Right cardiac atrium (tissue), 5 donors: ENCODE results near the gene SOCS6. TPM values are rescaled to one million over a fixed set of nuclear protein-coding genes. Genes with fewer than 3 reads are reported as not detected.
A peak's percentile ranks its signal among the peaks of the same experiment; 100 is the strongest.
"Not testable (repeated sequence)": the region's sequence is repeated elsewhere in the genome, so short reads cannot be mapped to it uniquely, and the experiment has no call there.

ENCODE experiments used
- ATAC-seq, 2 donors: fragments of 200-7000 bp; cut with Tn5 transposase; one replicate each; pipeline versions ENCODE4 v1.8.0 to v1.9.1; 2020; ENCODE audit warnings: moderate library complexity in 2 of 2, mild to moderate bottlenecking in 1 of 2
- DNase-seq, 3 donors: peaks; one replicate each; pipeline ENCODE4 v3.0.0-alpha.2; 2020
- H3K27ac ChIP-seq: one replicate; pipeline ENCODE4 v1.5.1; 2013; ENCODE audit warnings: mild to moderate bottlenecking, low read length, control low read depth, moderate library complexity
- H3K27me3 ChIP-seq: one replicate; pipeline ENCODE4 v1.6.1; 2013; ENCODE audit not compliant: control insufficient read depth, insufficient read depth
- H3K4me1 ChIP-seq: one replicate; pipeline ENCODE4 v1.6.1; 2013; ENCODE audit warnings: low read length; ENCODE audit not compliant: control insufficient read depth, insufficient read depth
- H3K4me3 ChIP-seq: one replicate; pipeline ENCODE4 v1.5.1; 2013; ENCODE audit warnings: low read length, control low read depth
- H3K9me3 ChIP-seq: one replicate; pipeline ENCODE4 v1.6.1; 2013; ENCODE audit warnings: low read length; ENCODE audit not compliant: control insufficient read depth
- WGBS: extraction: QIAGEN DNeasy Blood & Tissue Kit; methylation state at CpG from one replicate; pipeline ENCODE4 v1.1.7; 2013; 5-methylcytosine and 5-hydroxymethylcytosine counted together
- intact Hi-C, 4 donors: fragments of 100-400 bp; cut with DNase I; formaldehyde crosslinking; loops; one replicate each; pipeline versions ENCODE4 v1.11.0 to v1.14.0; 2022 to 2023
- polyA plus RNA-seq: library from polyadenylated mRNA; stranded (reverse); fragments of 200-250 nt; gene quantifications from one replicate; pipeline ENCODE4 v1.2.3, GENCODE V29; 2013
- total RNA-seq, 4 donors: library from RNA; stranded (reverse); fragmentation: NEBNext Ultra II Directional; extraction: Animal tissue kit (Norgen Biotek cat#: 25700); gene quantifications; one replicate each; pipeline ENCODE4 v1.2.1, GENCODE V29; 2021
- donor health status: healthy with polysubstance abuse.
- donor health status: DM: no; HTN: yes; CAD: no.
- donor health status: DM: no; HTN: no; CAD: no.
- donor health status: DM: no; HTN: yes; CAD: no; lungs with severe emphysema.
- donor health status: DM: yes; HTN: yes; CAD: no.

The SOCS6 gene
- total and polyA plus RNA-seq, 5 donors, result 7.8 to 22.8 (median 18.8) TPM

- Histone ChIP-seq H3K9me3 (no peaks in the 10 kb centered on the region), H3K4me1 (no peaks in the 10 kb centered on the region), H3K4me3 (no peak overlapping the region), H3K27ac (no peak overlapping the region), H3K27me3 (no peaks in the 10 kb centered on the region)
- no peak for ATAC-seq
- 82% methylated on average over 5 of the region's 5 CpGs for WGBS
- DNase-seq, result no peak
- intact Hi-C loops, result no loop called here
Observed at GRCh38 chr18:70335892-70336726, 47.3 kb downstream of the SOCS6 start.

- Histone ChIP-seq H3K27me3 (no peaks in the 10 kb centered on the region), H3K27ac (no peak overlapping the region), H3K4me1 (no peaks in the 10 kb centered on the region), H3K4me3 (no peak overlapping the region), H3K9me3 (no peaks in the 10 kb centered on the region)
- ATAC-seq (peak; percentile 79 to 84), DNase-seq (peak in 1 of 3 donors; percentile 19)
- 76% methylated on average over 4 of the region's 4 CpGs for WGBS
- intact Hi-C loops, result no loop called here
Observed at GRCh38 chr18:70337139-70337972, 48.5 kb downstream of the SOCS6 start.

- ATAC-seq, result no peak
- Histone ChIP-seq H3K27ac (no peak overlapping the region), H3K4me1 (no peaks in the 10 kb centered on the region), H3K27me3 (no peaks in the 10 kb centered on the region), H3K4me3 (no peak overlapping the region), H3K9me3 (no peaks in the 10 kb centered on the region)
- DNase-seq, result no peak
- intact Hi-C loops, result no loop called here
Observed at GRCh38 chr18:70338890-70339289, 50.0 kb downstream of the SOCS6 start.

GRCh38 chr18:70339915-70340314, 51.1 kb downstream of the SOCS6 start:
- H3K27me3 ChIP-seq, result no peaks in the 10 kb centered on the region
- intact Hi-C loops, result no loop called here
- no peaks in the 10 kb centered on the region for H3K9me3 ChIP-seq
- H3K4me3 ChIP-seq, result no peak overlapping the region
- no peaks in the 10 kb centered on the region for H3K4me1 ChIP-seq
- DNase-seq, result no peak
- no peak overlapping the region for H3K27ac ChIP-seq
- no peak for ATAC-seq

- DNase-seq, ATAC-seq, intact Hi-C loops, H3K9me3 ChIP-seq, H3K4me1 ChIP-seq, H3K4me3 ChIP-seq, H3K27me3 ChIP-seq, H3K27ac ChIP-seq: not testable (repeated sequence)
- 92% methylated on average over 3 of the region's 3 CpGs for WGBS
Observed at GRCh38 chr18:70348481-70348880, 59.6 kb downstream of the SOCS6 start.

- DNase-seq (no peak), ATAC-seq (no peak)
- Histone ChIP-seq H3K4me1 (no peaks in the 10 kb centered on the region), H3K9me3 (no peaks in the 10 kb centered on the region), H3K4me3 (no peak overlapping the region), H3K27me3 (no peaks in the 10 kb centered on the region), H3K27ac (no peak overlapping the region)
- intact Hi-C loops, result no loop called here
Observed at GRCh38 chr18:70349316-70349715, 60.5 kb downstream of the SOCS6 start.

GRCh38 chr18:70354080-70354479, 65.2 kb downstream of the SOCS6 start:
- Histone ChIP-seq H3K27ac (no peak overlapping the region), H3K9me3 (no peaks in the 10 kb centered on the region), H3K4me3 (no peak overlapping the region), H3K4me1 (no peaks in the 10 kb centered on the region), H3K27me3 (no peaks in the 10 kb centered on the region)
- no peak for ATAC-seq
- 94% methylated on average over 4 of the region's 4 CpGs for WGBS
- DNase-seq, result no peak
- intact Hi-C loops, result no loop called here

- WGBS, result 93% methylated on average over 2 of the region's 2 CpGs
- intact Hi-C loops, result no loop called here
- ATAC-seq (no peak), DNase-seq (no peak)
- Histone ChIP-seq H3K4me1 (no peaks in the 10 kb centered on the region), H3K27me3 (no peaks in the 10 kb centered on the region), H3K27ac (no peak overlapping the region), H3K4me3 (no peak overlapping the region), H3K9me3 (no peaks in the 10 kb centered on the region)
Observed at GRCh38 chr18:70354771-70355170, 65.9 kb downstream of the SOCS6 start.

GRCh38 chr18:70355620-70356385, 67.0 kb downstream of the SOCS6 start:
- Histone ChIP-seq H3K27ac (no peak overlapping the region), H3K27me3 (no peaks in the 10 kb centered on the region), H3K4me3 (no peak overlapping the region), H3K9me3 (no peaks in the 10 kb centered on the region), H3K4me1 (no peaks in the 10 kb centered on the region)
- intact Hi-C loops, result no loop called here
- no peak for ATAC-seq
- 88% methylated on average over 5 of the region's 5 CpGs for WGBS
- DNase-seq, result no peak

- DNase-seq, ATAC-seq, H3K27ac ChIP-seq, intact Hi-C loops, H3K4me3 ChIP-seq, H3K4me1 ChIP-seq, H3K9me3 ChIP-seq, H3K27me3 ChIP-seq: not testable (repeated sequence)
- WGBS, result 92% methylated on average over 5 of the region's 5 CpGs
Observed at GRCh38 chr18:70358105-70358406, 69.2 kb downstream of the SOCS6 start.

GRCh38 chr18:70359071-70359470, 70.2 kb downstream of the SOCS6 start:
- DNase-seq (no peak), ATAC-seq (no peak)
- H3K4me3 ChIP-seq, result no peak overlapping the region
- no peaks in the 10 kb centered on the region for H3K9me3 ChIP-seq
- no peak overlapping the region for H3K27ac ChIP-seq
- no peaks in the 10 kb centered on the region for H3K27me3 ChIP-seq
- intact Hi-C loops, result no loop called here
- 98% methylated on average over 6 of the region's 6 CpGs for WGBS
- H3K4me1 ChIP-seq, result no peaks in the 10 kb centered on the region
